GM18526 (cell line): ENCODE data around the gene CMBL.

ENCODE experiments used
- POLR2A ChIP-seq: IDR thresholded peaks from 3 replicates; pipeline ENCODE4 v1.6.1; 2011; ENCODE audit not compliant: insufficient read length; ENCODE audit errors: extremely low read depth

Gene CMBL

DNA sequence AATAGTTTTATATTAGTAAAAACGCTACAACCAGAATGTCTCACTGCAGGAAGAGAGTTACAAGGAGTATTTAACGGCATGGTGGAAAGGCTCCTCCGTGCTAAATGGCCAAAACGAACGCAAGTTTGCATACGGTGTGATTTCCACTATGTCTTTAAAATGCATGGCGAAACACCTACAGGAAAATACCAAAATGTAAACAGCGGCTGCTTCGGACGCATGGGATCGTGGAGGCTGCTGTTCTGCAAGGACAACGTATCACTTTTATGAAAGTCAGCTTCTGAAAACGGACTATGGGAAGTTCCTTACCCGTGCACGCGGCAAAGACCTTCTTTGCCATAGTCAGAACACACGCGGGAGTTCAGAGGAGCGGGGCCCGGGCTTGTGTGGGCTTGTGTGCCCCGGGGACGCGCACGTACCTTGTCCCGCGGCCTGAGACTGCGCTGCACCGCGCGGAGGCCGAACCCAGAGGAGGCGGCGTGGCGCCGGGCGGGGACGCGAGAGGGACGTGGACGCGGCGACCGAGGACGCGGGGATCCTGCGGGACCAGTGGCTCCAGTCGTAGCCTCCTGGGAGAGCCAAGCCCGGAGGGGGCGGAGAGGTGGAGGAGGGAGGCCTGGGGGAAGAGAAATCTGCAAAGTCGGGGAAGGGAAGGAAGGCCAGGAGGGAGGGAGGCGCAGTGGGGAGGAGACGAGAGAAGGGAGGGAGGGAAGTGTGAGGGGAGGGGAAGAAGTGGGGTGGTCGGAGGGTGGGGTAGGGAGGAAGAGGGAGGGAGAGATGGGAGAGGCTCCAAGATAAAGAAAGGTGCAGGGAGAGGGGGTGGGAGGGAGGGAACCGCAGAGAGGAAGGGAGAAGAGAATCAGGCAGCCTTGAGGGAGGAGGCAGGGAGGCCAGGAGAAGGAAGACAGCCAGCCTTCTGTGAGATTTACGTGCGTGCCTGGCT, at the start of gene CMBL:
Gene CMBL, minus strand, starts transcription at position 697 of the 943 bp plus-strand sequence. CDS start 17,140 bp downstream, outside the sequence.
- no peak for TF ChIP-seq POLR2A

DNA sequence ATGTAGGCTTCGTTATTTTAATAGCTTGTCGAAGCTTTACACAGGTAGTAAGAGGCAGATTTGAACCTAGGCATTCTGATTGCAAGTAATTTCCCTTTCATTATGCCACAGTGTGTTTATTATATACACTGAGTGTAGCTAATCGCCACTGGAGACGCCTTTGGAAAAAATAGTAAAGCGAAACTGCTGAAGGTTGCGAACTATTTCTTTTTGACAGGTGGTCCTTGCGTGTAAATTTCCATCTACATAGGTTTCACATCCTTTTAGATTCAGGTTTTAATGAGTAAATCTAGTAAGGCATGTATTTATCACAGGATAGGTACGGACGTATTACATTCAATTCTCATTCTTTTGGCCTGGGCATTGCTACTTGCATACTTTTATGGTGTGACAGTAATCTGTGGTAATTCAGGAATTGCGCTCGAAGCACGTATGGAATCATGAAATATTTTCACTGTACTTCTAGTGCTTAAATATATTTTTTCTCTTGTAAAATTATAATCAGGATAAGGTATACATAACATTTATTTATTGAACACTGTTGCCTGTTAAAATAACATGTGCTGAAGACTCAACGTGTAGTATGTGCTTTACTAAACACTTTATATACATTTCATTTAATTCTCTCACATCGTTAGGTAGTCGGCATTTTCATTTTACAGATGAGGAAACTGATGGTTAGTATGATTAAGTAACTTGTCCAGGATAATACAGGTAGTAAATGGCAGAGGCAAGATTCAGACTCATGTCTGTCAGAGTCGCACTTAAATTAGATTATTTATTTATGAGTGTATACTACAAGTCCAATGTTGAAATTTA, 47.6 kb upstream of the CMBL start:
- TF ChIP-seq POLR2A: no peak

- TF ChIP-seq POLR2A: no peak
Observed at GRCh38 chr5:10354048-10354872, 46.6 kb upstream of the CMBL start.

DNA sequence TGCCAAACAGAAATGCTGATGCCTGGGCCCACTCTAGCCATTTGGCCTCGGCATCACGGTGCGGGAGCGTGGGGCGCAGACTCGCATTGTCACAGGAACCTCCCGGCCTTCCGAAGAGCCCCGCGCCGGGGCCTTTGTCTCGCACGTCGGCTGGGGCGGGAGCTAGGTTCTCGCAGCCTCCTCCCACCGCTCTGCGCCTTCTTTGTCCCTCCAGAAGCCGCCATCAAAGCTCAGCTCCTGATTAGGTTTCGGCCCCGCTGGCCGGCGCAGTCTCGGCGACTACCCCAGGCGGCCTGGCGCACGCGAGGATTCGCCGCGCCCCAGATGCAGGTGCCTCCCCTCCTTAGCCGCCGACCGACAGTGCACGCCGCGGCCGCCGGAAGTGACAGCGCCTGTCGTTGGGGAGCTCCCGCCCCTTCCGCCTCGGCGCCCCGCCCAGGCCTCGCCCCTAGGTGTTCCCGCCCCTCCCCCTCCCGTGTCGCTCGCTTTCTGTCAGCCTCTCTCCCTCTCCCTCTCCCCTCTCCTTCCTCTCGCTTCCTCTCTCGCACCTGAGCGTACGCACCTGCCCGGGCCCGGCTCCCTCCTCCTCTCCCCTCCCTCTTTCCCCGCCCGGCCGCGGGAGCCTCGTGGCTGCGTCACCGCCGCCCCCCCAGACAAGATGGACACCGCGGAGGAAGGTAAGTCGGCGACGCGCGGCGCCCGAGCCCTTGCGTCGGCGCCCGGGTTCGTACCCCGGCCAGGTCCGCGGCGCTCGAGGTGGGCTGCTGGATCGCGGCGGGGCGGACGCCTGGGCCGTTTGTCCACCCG, 45.7 kb upstream of the CMBL start, which contains the start of gene MARCHF6:
Gene MARCHF6, plus strand, starts transcription at position 455 of the 807 bp plus-strand sequence. Its CDS starts 204 bp downstream, at position 659.
- TF ChIP-seq POLR2A: peak; percentile 95

- TF ChIP-seq POLR2A: no peak
Observed at GRCh38 chr5:10352430-10353240, 44.9 kb upstream of the CMBL start.

GRCh38 chr5:10351919-10352318, 44.2 kb upstream of the CMBL start:
- TF ChIP-seq POLR2A: no peak

DNA sequence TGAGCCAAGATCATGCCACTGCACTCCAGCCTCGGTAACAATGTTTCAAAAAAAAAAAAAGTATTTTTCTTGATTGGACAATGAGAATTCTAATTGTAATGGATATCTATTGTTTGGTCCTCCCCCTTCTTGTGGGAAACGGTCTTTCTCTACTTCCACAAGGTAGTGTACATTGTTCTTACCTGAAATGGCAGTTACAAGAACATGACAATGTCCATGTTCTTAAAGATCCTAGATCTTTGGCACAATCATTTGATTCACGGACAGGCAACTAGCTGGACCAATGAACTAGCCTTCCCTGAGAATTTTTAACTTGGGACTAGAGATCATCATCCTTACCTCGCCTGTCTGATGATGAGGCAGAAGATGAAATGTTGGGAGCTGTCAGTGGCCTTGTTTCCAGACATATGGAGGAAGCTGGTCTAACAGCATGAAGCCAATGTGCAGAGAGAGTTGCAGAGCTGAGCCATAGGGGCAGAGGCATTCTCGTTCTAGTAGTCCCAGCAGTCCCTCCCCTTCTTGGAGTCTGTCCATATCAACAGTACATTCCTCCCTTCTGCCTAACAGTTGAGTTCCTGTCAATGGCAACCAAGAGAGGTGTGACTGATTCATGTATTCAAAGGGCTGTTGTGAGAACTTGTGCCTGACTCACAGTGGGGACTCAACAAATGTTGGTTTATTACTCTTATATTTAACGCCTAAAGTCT, 43.6 kb upstream of the CMBL start:
- no peak for TF ChIP-seq POLR2A

DNA sequence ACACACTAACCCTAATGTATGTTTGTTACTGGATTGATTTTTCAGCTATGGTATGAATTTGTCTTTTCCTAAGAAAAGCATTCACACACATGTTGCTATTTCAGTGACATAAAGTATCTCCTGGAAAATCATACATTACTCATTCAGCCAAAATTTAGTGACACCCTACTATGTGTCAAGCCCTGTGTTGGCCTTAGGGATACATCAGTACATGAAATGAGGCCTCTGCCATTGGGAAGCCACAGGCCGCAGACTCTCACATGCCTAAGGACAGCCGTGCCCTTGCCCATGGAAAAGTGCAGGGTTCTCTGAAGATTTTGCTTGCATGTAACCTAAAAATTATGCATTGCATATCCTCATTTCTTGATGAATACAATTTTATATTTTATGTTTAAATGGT, 40.6 kb upstream of the CMBL start:
- TF ChIP-seq POLR2A: no peak

GRCh38 chr5:10343486-10343885, 35.8 kb upstream of the CMBL start:
- TF ChIP-seq POLR2A: no peak

GRCh38 chr5:10339958-10340357, 32.3 kb upstream of the CMBL start:
- no peak for TF ChIP-seq POLR2A

GRCh38 chr5:10339058-10339811, 31.5 kb upstream of the CMBL start:
- TF ChIP-seq POLR2A: no peak

DNA sequence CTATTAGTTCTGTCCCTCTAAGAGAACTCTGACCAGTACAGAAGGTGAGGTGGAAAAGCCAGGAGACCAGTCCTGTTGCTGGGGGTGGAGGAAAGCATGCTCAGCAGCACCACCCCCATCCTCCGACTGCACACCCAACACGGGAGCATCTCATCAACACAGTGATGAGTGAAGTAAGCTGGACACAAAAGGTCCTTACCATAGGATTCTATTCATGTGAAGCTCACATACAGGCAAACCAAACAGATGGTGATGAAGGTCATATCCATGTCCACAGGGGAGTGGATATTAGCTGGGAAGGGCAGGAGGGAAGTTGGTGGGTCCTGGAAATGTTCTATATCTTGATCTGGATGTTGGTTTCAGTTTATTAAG, 31.0 kb upstream of the CMBL start:
- no peak for TF ChIP-seq POLR2A
